ENCODE results near the gene MCOLN3.

MCOLN3 gene

GRCh38 chr1:85087659-85088407 lies 39.5 kb upstream of the MCOLN3 start:
- in situ Hi-C loops (cut with HindIII; ENCODE audit: low sequenced_read_pairs): no loop called here
- TF ChIP-seq CTCF (IDR thresholded peaks at IDR 0.05; ENCODE audit: low read depth, low read length): no peak
- peak; percentile 12 for DNase-seq (ENCODE audit: low read depth, low spot score)
- no peak overlapping the region for H3K4me3 ChIP-seq (ENCODE audit: low read depth, low read length)

GRCh38 chr1:85085417-85085816 lies 37.1 kb upstream of the MCOLN3 start:
- in situ Hi-C loops (cut with HindIII; ENCODE audit: low sequenced_read_pairs): no loop called here
- no peak for TF ChIP-seq CTCF (IDR thresholded peaks at IDR 0.05; ENCODE audit: low read depth, low read length)
- no peak for DNase-seq (ENCODE audit: low read depth, low spot score)

GRCh38 chr1:85078903-85079302 lies 30.6 kb upstream of the MCOLN3 start:
- peak; percentile 33 for DNase-seq (ENCODE audit: low read depth, low spot score)
- H3K4me3 ChIP-seq (ENCODE audit: low read depth, low read length): no peak overlapping the region
- TF ChIP-seq CTCF (IDR thresholded peaks at IDR 0.05; ENCODE audit: low read depth, low read length): peak; percentile 24
- in situ Hi-C loops (cut with HindIII; ENCODE audit: low sequenced_read_pairs): no loop called here

More at GRCh38 chr1:85085417-85085816, 37.1 kb upstream of the MCOLN3 start:
- H3K4me3 ChIP-seq (ENCODE audit: low read depth, low read length): no peak overlapping the region

GRCh38 chr1:85074365-85074964 lies 26.2 kb upstream of the MCOLN3 start:
- TF ChIP-seq CTCF (IDR thresholded peaks at IDR 0.05; ENCODE audit: low read depth, low read length): no peak
- H3K4me3 ChIP-seq (ENCODE audit: low read depth, low read length): no peak overlapping the region
- in situ Hi-C loops (cut with HindIII; ENCODE audit: low sequenced_read_pairs): no loop called here
- no peak for DNase-seq (ENCODE audit: low read depth, low spot score)

GRCh38 chr1:85070972-85071492 lies 22.7 kb upstream of the MCOLN3 start:
- TF ChIP-seq CTCF (IDR thresholded peaks at IDR 0.05; ENCODE audit: low read depth, low read length): no peak
- no peak for DNase-seq (ENCODE audit: low read depth, low spot score)
- in situ Hi-C loops (cut with HindIII; ENCODE audit: low sequenced_read_pairs): no loop called here
- H3K4me3 ChIP-seq (ENCODE audit: low read depth, low read length): no peak overlapping the region

GRCh38 chr1:85068846-85069245 lies 20.5 kb upstream of the MCOLN3 start:
- no peak overlapping the region for H3K4me3 ChIP-seq (ENCODE audit: low read depth, low read length)
- in situ Hi-C loops (cut with HindIII; ENCODE audit: low sequenced_read_pairs): no loop called here
- DNase-seq (ENCODE audit: low read depth, low spot score): no peak
- no peak for TF ChIP-seq CTCF (IDR thresholded peaks at IDR 0.05; ENCODE audit: low read depth, low read length)

Data from astrocyte of the spinal cord (primary cell).